DMS 273 treated with DMSO at 0.1 percent for 48 hours (cell line): ENCODE data around the gene RAMACL.

Experiments used
- DNase-seq: peaks from one replicate; lab custom pipeline; 2025; lab: John Stamatoyannopoulos, UW

RAMACL gene

DNA sequence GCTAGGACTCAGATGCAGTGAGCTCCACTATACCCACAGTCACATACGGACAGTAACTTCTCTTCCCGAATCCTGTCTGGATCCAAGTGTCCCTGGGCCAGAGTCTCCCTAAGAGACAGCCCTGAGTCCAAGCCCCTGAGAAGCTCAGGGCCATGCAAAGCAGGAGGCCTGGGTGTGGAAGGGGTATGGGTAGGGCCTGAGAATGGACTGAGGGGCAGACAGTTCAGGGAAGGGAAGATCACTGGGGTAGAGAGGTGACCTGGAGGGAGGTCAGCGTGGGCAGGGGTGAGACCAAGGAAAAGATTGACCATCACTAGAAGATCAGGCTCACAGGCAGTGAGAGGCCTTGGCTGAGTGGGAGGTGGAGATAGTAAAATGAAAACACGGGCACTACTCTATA lies 31.8 kb upstream of the RAMACL start:
- no peak for DNase-seq

DNA sequence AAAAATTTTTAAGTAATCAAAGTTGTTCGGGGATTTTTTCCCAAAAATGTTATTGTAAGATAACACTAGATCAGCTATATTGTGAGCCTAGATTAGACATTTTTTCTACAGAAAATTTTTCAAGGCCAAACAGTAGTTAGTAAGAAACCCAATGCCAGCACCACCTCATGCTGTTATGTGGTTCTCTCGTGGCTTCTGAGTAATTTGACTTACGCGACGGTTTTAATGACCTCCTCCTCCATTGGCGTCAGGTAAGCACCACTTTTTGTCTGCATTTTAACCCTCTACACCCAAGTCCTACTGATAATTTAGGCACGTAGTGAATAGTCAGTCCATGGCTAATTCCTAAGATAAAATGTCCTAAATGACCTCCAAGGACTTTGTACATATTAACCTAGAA lies 30.9 kb upstream of the RAMACL start:
- DNase-seq: no peak

DNA sequence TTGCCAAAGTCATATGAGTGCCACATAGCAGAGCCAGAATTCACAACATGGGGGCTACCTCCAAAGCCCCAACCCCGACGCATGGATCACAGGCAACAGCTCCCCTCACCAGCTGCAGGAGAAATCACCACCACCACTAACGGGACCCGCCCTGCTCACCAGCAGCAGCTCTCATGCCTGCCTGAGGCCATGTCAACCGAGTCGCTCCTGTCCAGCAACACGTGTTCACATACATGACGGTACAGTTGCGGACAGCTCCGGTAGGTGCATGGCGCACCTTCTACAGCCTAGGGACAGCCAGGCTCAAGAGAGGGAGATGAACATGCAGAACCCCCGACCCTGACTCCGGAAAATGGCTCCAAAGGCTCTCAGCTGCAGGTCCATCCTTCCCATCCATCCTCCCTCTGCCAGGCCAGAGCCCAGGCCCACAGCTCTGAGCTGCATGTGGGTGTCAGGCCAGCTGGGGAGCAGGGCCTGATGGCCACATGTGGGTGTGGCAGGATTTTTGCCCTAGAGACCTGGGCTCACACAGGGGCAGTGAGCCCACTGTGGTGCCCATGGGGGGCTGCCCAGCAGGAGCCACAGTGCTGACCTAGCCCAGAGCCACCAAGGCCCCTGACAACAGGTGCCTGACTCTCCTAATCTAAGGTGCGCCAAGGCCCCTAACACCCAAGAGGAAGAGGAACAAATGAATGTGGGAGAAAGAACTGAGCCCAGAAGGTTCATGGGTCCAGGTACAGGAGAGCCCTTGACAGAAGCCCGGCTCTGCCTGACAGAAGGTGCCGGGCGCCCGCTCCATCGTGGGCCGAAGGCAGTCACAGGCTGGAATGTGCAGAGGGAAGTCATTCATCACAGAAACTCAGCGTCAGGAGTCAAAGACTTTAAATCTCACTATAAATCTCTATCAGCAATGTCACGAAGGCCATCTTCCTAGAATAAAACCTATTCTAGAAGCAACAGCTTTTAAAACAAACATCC lies 30.1 kb upstream of the RAMACL start:
- DNase-seq: no peak

DNA sequence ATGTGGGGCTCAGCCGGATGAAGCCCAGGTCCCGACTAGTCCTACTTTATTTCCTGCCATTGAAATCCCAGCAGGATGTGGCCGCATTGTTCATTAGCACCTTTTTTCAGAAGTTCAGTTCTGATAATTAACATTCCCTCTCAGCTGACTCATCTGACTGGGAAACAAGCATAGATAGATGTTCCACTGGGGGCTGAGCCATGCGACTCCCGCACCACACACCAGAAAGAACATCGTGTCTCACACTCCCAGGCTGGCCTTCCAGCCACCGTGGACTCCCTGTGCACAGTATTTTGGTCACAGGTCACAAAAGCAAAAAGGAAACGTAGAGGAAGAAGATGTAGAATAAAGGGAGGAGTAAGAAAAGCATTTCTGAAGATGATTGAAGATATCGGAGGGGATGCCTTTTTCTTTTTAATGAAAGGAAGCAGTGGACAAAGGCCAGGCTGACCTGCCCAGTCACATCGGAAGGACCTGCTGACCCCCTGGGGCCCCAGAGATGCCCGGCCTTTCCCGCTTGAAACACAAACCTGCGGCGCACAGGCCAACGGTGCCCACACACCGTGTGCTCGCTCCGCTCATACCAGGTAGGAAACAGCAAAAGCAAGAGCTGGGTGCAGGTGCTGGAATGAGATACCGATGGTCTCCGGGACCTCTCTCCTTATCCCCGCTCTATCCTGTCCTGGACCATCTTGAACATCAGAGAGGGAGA lies 28.7 kb upstream of the RAMACL start:
- no peak for DNase-seq

DNA sequence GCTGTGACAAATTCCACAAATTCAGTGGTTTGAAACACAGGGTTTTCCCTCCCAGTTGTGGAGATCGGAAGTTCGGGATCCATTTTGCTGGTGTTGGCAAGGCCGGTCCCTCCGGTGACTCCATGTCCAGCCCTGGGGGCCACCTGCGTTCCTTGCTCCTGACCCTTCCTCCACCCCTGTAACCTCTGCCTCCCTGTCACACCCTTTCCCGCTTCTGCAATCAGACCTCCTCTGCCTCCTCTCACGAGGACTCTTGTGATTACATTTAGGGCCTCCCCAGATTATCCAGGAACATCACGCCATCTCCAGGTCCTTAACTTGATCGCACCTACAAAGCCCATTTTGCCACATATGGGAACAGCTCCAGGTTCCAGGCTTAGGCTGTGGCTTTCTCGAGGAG lies 28.1 kb upstream of the RAMACL start:
- DNase-seq: no peak

DNA sequence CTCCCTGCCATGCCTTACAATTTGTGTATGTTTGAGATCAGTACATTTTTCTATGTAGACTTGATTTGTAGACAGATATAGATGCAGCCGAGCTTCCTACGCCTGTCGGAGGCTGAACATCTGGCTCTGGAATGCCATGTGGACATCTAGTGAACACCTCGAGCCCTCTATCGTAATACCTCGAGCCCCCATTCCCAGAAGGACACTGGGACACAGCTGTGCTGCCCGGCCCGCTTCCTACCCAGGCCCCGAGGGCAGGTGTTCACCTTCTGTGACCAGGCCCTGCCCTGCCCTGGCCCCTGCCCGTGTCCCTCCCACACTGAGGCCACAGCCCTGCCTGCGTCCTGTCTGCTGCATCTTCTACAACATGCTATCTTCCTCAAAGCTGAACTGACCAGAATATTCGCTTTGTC lies 27.7 kb upstream of the RAMACL start:
- DNase-seq: no peak

DNA sequence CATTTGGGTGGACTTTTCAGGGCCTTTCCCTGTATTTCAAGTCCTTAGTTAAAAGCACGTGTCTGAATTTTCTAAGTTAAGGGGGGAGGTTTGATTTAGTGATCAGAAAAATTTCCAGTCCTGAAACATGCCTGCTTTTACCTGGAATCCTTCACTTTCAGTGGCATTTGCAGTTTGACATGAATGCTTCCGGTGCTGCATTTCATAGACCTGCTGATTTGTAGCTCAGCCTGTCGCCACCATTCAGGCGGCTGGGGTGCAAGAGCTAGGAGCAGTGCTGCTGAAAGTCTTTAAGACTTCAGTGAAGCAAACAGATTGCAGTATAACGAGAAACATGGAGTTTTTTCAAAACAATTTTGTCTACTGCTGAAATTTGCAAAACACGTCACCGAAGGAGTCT lies 26.5 kb upstream of the RAMACL start:
- DNase-seq: no peak

DNA sequence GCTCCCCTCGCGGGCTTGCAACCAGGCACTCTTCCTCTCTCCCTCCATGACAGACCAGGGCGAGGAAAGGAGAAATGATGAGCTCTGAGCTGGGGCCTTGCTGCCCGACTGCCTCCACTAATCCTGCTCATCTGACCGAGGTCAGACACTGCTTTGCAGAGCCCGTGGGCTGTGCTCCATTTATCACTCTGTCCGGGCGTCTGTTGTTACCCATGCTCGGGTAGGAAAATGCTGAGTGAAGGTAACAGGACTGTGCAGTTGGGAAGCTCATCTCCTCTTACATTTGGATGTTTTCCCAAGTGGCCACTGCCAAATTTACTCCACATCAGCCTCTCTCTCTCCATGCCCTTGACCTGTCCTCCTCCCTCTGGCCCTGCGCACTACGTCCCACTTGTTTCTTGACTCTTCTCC lies 26.0 kb upstream of the RAMACL start:
- no peak for DNase-seq

DNA sequence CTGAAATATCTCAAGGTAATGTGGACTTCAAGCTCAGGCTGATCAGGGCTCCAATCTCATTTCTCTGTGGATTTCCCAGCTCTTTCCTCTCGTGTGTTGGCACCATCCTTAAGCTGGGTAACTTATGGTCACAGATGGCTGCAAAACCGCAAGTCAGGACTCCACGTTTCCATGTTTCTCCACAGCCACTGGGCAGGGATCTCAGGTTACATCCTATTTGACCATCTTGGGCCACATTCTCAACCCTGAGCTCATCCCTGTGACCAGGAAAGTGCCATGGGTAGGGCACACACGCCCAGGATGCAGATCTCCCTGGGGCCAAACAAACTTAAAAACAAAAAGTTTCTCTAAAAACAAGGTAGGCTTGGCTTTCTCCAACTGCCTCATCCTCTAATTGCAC lies 25.2 kb upstream of the RAMACL start:
- DNase-seq: no peak

DNA sequence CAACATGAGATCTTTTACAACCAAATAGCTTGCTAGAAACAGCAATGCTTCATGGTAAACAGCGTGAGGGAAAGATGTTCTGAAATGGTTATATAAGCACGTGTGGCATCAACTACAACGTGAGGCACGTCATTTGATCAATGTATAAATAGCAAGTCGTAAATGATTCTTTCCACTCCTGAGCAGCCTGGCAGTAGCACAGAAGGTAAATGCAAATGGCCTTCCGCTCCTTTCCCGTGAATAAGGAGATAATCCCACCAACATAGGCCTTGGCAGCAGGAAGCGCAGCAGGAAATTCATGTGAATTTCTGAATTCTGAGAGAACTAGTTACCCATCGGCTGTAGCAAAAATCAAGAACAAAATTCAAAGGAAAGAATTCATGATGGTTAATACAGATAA lies 23.6 kb upstream of the RAMACL start:
- DNase-seq: no peak

DNA sequence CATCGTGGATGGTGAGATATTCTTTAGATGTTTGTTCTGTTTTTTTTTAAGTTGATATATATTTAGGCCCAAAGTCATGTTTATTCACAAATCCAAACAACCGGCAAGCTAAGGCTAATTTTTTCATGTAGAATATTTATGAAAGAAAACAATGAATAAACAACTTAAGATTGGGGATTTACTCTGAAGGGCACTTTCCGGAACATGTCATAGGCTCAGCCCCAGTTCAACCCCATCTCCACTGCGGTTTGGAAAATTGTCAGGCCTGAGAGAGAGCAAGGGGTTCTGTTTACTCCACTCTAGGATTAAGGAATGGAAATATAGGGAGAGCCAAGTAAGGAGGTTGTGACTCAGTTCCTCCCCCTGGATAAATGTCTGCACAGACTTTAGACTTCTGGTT lies 22.3 kb upstream of the RAMACL start:
- no peak for DNase-seq

DNA sequence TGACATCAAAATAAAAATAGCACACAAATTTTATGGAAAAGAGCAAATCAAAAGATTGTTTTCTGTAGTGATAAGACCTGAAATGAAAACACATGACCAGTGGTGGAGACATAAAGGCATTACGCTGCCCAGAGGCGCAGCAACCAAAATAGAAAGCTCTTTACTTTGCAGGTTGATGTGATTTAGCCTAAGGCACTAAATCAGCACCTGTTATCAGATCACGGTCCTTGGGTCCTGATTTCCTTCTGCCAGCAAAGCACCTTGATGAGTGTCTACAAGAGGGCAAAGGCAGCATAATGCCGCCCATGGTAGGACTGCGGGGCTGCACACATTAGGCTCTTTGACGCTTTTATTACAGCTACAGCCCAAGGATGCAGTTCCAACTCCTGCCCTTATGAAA lies 19.3 kb upstream of the RAMACL start:
- DNase-seq: no peak

DNA sequence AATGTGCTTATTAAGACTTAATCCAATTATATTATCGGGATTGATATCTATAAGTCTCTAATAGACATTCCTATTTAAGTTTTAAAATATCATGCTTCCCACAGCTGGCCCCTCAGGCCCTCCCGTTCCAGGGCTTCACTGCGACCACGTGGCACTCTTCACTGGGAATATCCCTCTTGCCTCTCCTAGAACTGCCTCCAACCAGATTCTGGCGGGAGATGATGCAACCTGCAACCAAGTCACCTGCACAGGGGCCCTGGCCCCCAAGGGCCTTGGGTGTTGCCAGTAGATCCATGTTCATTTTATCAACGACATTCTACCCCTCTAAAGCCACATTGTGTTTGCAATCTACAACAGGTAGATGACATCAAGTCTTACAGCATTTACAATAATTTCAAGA lies 18.4 kb upstream of the RAMACL start:
- DNase-seq: no peak

DNA sequence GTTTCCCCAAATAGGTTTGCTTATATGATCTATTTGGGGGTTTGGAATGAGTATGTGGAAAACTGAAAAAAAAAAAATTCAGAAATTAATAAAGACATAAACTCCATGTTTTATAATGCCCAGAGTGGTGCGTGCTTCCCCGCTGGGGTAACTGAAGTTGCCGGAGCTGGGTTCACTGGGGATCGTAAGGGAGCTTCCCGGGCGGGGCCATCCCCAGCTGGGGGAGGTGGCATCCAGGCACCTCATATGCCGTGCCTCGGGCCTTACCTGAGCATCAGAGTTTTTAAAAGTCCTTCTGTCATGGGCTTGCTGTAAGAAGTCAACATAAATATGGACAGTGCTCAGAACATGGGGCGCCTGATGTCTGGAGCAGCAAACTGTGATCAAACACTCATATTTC lies 17.9 kb upstream of the RAMACL start:
- DNase-seq: no peak

DNA sequence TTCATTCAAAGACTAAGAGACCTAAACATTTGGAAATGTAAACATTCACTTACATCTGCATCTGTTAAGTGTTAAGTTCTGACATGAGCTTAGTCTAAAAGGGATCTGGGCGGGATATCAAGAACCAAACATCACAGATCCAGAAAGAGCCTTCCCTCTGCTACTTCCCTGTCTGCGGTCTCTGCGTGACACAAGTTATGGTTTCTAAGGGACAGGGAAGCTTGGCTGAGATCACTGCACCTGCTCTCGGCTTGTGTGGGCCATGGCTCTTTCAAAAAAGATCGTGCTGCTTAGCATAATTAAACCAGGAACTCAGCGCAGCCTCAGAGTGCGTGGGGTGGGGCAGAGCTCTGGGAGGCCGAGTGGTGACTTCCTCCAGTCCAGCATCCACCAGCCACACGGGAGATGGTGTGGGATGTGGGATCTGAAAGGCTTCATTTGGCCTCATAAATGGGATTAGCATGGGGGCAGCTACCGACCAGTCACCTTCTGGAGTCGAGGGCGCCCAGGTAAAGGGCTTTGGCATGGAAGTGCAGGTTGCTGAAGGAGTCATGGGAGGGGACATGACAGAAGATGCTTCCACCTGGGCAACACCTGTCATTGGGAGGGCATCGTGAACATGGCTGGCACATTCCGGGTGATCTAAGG lies 16.7 kb upstream of the RAMACL start:
- DNase-seq: no peak

DNA sequence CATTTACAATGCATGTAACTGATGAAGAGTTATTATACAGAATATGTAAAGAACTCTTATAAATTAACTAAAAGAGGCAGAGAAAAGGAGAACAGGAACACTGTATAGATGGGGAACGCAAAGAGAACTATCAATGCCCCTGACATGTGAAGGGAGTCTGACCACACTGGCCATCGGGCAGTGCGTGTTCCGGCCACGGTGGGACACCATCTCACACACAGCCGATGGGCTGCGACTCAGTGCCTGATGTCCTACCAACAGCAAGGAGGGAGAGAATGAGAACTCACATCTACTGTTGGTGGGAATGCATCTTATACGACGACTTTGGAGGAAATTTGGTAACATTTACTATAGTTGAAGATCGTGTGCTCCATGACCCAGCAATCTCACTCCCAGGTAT lies 15.5 kb upstream of the RAMACL start:
- DNase-seq: no peak

DNA sequence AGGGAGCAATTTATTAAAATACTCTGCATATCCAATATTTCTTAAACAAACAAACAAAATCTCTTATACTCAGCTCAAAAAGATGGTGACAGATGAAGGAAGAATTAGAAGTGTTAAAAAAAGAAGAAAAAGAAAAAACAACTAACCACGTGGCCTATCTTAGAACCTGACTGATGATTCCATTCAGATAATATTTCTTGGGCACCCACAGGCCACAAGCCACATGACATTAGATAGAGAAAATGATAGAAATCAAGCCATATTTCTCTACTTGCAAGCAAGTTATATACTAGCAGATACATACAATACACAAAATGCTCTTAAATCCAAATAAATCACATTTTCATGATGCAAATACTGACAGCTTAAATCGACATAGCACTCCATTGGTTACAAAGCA lies 14.5 kb upstream of the RAMACL start:
- no peak for DNase-seq

DNA sequence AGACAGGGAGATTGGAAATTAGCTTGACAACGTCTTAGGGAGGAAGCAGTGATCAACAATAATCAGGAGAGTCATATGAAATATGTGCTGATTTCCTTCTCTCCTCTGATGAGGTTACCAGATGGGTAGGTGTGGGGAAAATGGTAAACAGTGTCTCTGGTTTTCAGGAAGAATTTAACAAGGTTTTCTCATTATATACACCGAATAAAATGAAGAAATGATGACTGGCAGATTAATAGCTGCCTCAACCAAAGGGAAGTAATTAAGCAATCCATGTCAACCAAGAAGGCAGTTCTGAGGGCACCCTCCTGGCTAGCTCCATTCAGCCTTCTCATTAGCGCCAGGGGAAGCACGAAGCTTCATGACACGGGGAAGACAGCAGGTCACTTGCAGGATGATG lies 12.7 kb upstream of the RAMACL start:
- DNase-seq: no peak

DNA sequence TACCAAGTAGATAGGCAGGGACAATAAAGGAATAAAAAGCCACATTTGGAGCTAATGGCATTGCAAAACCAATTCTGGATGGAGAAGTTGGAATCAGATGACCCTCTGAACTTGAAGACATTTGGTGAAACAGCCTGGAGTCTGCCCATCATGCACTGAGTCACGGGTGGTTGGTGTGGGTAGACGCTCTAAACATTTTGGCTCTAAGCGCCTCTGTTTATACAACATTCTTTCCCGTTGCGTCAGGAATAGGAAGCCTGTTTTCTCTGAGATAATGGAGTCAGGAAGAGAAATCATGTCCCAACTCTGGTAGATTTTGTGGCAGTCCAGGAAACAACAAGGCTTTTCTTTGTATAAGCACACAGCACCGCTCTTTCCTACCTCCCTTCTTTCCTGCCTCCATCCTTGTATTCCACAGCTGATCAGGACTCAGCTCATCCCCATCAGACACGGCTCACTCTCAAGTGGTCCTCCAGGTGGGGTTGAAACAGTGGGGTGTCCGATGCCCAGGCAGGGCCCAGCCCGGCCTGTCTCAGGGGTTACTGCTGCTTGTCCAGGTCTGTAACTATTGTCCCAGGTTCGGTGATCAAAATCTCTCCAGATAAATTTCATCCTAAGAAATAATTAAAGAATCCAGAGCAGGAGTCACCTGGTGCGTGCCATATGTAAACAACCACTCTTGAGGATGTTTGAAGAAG lies 12.1 kb upstream of the RAMACL start:
- no peak for DNase-seq

DNA sequence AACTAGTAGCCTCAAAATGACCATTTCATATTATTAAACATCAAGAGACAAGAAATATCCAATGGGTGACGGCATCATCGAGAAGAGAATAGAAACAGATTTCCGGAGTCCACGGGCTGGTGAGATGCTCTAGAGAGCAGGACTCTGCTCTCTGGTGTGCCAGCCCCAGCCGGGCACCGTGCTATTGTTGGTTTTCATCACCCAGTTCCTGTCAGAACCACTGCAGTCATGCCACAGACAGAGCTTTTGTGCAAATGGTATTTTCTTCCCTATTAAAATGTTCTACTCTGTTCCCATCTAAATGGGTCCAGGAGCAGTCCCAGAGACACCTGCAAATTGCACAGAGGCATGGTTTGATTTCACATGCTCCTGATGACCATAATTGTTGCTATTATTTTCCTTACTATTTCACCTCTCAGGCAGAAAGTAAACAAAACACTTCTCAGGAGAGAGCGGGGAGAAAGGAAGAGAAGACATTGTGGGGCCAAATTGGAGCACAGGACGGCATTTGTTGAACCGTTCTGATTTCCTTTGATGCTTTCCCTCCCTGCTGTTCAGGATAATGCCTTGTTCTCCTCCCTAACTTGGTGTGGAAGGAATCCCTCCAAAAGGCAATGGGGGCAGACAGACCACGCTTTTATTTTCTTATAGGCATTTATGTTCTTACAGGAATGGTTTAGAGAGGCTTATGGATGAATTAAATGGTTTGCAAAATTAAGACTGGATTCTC lies 11.4 kb upstream of the RAMACL start:
- no peak for DNase-seq

DNA sequence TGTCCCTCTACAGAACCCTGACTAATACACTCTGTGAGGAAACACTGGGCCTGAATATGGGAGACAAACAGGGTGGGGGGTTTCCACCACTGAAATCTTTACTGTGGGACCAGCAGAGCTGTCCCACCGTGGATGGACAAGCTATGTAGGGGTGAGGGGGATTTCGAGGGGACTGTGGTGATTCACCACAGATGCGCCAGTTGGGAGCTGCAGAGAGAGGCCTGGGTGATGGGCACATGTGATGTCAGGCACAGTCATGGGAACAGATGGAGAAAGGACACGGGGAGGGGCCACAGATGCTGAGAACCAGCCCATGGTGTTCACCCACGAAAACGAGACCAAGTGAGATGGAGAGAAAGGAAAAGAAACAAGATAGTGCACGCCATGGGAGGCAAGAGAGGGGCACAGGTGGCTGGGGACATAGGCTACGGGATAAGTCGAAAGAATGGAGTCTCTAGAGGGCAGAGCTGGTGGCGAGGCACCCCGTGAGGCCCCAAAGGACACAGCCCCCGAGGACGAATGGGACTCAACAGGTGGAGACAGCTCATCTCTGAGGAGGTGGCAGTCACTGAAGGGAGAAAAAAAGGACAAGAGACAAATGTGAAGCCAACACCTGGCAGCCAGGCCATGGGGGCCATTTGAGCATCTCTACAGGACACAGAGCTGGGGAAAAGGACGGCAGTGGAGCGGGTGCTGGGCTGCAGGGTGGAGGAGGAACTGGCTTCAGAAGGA lies 10.5 kb upstream of the RAMACL start:
- DNase-seq: no peak
